Activated naive CD4-positive, alpha-beta T cell treated with anti-CD3 and anti-CD28 coated beads, Interleukin-2, amount 50 U/mL, for 16 hours (primary cell): ENCODE results near the gene CYTH3.
"Not testable (repeated sequence)": the region's sequence is repeated elsewhere in the genome, so short reads cannot be mapped to it uniquely, and the experiment has no call there.

Experiments
- DNase-seq: peaks from one replicate; pipeline ENCODE4 v3.0.0-alpha.2; 2020

The CYTH3 gene

GRCh38 chr7:6164491-6164890 is 107.9 kb downstream of the CYTH3 start:
- no peak for DNase-seq

GRCh38 chr7:6164010-6164409 is 108.4 kb downstream of the CYTH3 start:
- DNase-seq: no peak

GRCh38 chr7:6163402-6163801 is 109.0 kb downstream of the CYTH3 start:
- no peak for DNase-seq

- DNase-seq: no peak
Measured at GRCh38 chr7:6162650-6163366, 109.6 kb downstream of the CYTH3 start.

- DNase-seq: no peak
Measured at GRCh38 chr7:6162331-6162620, 110.1 kb downstream of the CYTH3 start.

- no peak for DNase-seq
Measured at GRCh38 chr7:6161463-6162330, 110.7 kb downstream of the CYTH3 start.

GRCh38 chr7:6160191-6160623 is 112.2 kb downstream of the CYTH3 start:
- DNase-seq: no peak

- DNase-seq: no peak
Measured at GRCh38 chr7:6159524-6160031, 112.8 kb downstream of the CYTH3 start.

GRCh38 chr7:6159097-6159483 is 113.3 kb downstream of the CYTH3 start:
- DNase-seq: no peak

GRCh38 chr7:6158424-6159096 is 113.9 kb downstream of the CYTH3 start:
- no peak for DNase-seq

- DNase-seq: no peak
Measured at GRCh38 chr7:6157685-6158423, 114.6 kb downstream of the CYTH3 start.

GRCh38 chr7:6156734-6157133 is 115.7 kb downstream of the CYTH3 start:
- DNase-seq: no peak

- no peak for DNase-seq
Measured at GRCh38 chr7:6155596-6155995, 116.8 kb downstream of the CYTH3 start.

- no peak for DNase-seq
Measured at GRCh38 chr7:6154542-6155404, 117.7 kb downstream of the CYTH3 start.

GRCh38 chr7:6153646-6154541 is 118.5 kb downstream of the CYTH3 start:
- DNase-seq: no peak

GRCh38 chr7:6151994-6152735 is 120.3 kb downstream of the CYTH3 start:
- DNase-seq: no peak

GRCh38 chr7:6151527-6151926 is 120.9 kb downstream of the CYTH3 start:
- DNase-seq: not testable (repeated sequence)

- no peak for DNase-seq
Measured at GRCh38 chr7:6149996-6150395, 122.4 kb downstream of the CYTH3 start.

- DNase-seq: no peak
Measured at GRCh38 chr7:6148724-6149360, 123.6 kb downstream of the CYTH3 start.

GRCh38 chr7:6147627-6148026 is 124.8 kb downstream of the CYTH3 start:
- DNase-seq: no peak
